Right lobe of liver (tissue), 6 donors: ENCODE data around the gene LRRC47. TPM values are rescaled to one million over a fixed set of nuclear protein-coding genes. Genes with fewer than 3 reads are reported as not detected.

Experiments
- ATAC-seq, 4 donors: fragments of 200-7000 bp; cut with Tn5 transposase; one replicate each; pipeline ENCODE4 v1.9.1; 2020; ENCODE audit warnings: mild to moderate bottlenecking in 4 of 4, moderate library complexity in 4 of 4
- DNase-seq, 3 donors: peaks; one replicate each; pipeline ENCODE4 v3.0.0-alpha.2; 2020
- H3K27ac ChIP-seq, 3 donors: fragments of 200-600 bp; one replicate each; pipeline ENCODE4 v1.8.0; 2022
- H3K27me3 ChIP-seq, 2 donors: fragments of 200-600 bp; one replicate each; pipeline ENCODE4 v1.8.0; 2022
- H3K36me3 ChIP-seq, 4 donors: fragments of 200-600 bp; sonication (generic) in 1 of 4; one replicate each; pipeline versions ENCODE4 v1.5.1 to v1.8.0; 2017 to 2022; ENCODE audit warnings: control low read depth in 1 of 4
- H3K4me1 ChIP-seq, 4 donors: fragments of 200-600 bp; sonication (generic) in 1 of 4; one replicate each; pipeline versions ENCODE4 v1.5.1 to v1.8.0; 2017 to 2022; ENCODE audit warnings: control low read depth in 1 of 4
- H3K4me3 ChIP-seq, 3 donors: fragments of 200-600 bp; one replicate each; pipeline ENCODE4 v1.8.0; 2022
- H3K9me3 ChIP-seq, 4 donors: fragments of 200-600 bp; sonication (generic) in 1 of 4; one replicate each; pipeline versions ENCODE4 v1.5.1 to v1.8.0; 2017 to 2022; ENCODE audit warnings: control low read depth in 1 of 4
- POLR2A ChIP-seq: fragments of 450-650 bp; IDR thresholded peaks from one replicate; pipeline ENCODE4 v1.6.1; 2017; ENCODE audit warnings: antibody characterized with exemption, mild to moderate bottlenecking
- WGBS: methylation state at CpG from one replicate; pipeline ENCODE4 v1.1.6; 2018; ENCODE audit warnings: low coverage, low lambda C conversion rate; ENCODE audit not compliant: insufficient coverage; ENCODE audit errors: missing lambda C conversion rate; 5-methylcytosine and 5-hydroxymethylcytosine counted together
- intact Hi-C, 2 donors: fragments of 100-400 bp; cut with DNase I; formaldehyde crosslinking; loops; one replicate each; pipeline versions ENCODE4 v1.11.2 to v1.14.1; 2022
- total RNA-seq, 6 experiments: library from RNA; depleted of rRNA in 2 of 6; stranded (reverse); fragments of >200 nt in 2 of 6; fragmentation: NEBNext Ultra II Directional in 3 of 6; extraction: Animal tissue kit (Norgen Biotek cat#: 25700) in 3 of 6; gene quantifications; one replicate each; pipeline versions ENCODE4 v1.1.0 to v1.2.4, GENCODE V29; 2016 to 2023
- TF ChIP-seq, protein P1 (sequence below), 4 donors: fragments of 200-600 bp in 3 of 4; fragments of 450-650 bp in 1 of 4; IDR thresholded peaks; one replicate each; pipeline versions ENCODE4 v1.5.1 to v1.8.0; 2016 to 2022; ENCODE audit warnings: antibody characterized with exemption in 4 of 4, mild to moderate bottlenecking in 2 of 4
- donor health status: DM: no; HTN: yes; CAD: no.
- donor health status: DM: no; HTN: no; CAD: no.
- donor health status: DM: no; HTN: no; CAD: no.
- donor health status: DM: no; HTN: yes; CAD: no.
- donor health status: DM: no; HTN: yes; CAD: no.

Gene LRRC47
- total RNA-seq, 6 experiments from 2014 or later, result 22.7 to 32.2 (median 25.8) TPM

DNA sequence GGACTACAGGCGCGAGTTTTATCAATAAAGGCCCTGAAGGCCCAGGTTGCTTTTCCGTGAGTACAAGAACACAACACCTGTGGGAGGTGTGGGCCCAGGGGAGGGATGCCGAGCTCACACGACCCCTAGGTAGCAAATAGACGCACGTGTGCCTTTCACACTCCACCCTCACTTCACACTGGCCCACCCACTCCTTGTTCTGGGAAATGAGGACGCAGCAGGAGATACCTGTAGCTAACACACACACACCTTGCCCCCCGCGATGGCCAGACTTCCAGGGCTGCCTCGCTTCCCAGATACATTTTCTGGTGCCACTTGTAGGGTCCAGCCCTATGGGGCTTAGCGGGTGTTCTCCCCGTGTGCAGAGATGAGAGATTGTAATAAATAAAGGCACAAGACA, 48.4 kb downstream of the LRRC47 start:
- TF ChIP-seq, protein P1, sequence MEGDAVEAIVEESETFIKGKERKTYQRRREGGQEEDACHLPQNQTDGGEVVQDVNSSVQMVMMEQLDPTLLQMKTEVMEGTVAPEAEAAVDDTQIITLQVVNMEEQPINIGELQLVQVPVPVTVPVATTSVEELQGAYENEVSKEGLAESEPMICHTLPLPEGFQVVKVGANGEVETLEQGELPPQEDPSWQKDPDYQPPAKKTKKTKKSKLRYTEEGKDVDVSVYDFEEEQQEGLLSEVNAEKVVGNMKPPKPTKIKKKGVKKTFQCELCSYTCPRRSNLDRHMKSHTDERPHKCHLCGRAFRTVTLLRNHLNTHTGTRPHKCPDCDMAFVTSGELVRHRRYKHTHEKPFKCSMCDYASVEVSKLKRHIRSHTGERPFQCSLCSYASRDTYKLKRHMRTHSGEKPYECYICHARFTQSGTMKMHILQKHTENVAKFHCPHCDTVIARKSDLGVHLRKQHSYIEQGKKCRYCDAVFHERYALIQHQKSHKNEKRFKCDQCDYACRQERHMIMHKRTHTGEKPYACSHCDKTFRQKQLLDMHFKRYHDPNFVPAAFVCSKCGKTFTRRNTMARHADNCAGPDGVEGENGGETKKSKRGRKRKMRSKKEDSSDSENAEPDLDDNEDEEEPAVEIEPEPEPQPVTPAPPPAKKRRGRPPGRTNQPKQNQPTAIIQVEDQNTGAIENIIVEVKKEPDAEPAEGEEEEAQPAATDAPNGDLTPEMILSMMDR (IDR thresholded peaks at IDR 0.05), result no peak
- no peak for TF ChIP-seq POLR2A
- intact Hi-C loops, result no loop called here
- Histone ChIP-seq H3K9me3 (no peaks in the 10 kb centered on the region), H3K4me3 (peak overlapping the region in 1 of 3 donors; percentile 90), H3K27me3 (no peaks in the 10 kb centered on the region), H3K36me3 (no peaks in the 10 kb centered on the region), H3K27ac (no peak overlapping the region), H3K4me1 (peaks cover 0 to 17% (median 0%) of the 10 kb centered on the region in 4 donors)
- no peak for ATAC-seq
- no peak for DNase-seq
- WGBS, result 71% methylated on average over 8 of the region's 13 CpGs

DNA sequence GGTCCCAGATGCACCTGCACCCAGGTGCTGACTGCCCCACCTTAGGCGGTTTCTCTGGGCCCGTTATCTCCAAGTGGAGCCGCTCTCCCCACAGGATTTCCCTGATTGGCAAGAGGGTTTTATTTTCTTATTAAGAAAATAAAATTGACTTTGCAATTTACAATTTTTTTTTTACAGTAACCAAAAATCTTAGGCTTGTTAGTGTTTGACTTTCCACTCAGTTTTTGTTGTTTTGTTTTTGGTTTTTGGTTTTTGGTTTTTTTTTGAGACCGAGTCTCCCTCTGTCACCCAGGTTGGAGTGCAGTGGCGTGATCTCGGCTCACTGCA, 48.8 kb downstream of the LRRC47 start:
- Histone ChIP-seq H3K4me1 (peaks cover 0 to 17% (median 0%) of the 10 kb centered on the region in 4 donors), H3K27me3 (no peaks in the 10 kb centered on the region), H3K4me3 (peak overlapping the region; percentile 82 to 94 (median 90)), H3K9me3 (no peaks in the 10 kb centered on the region), H3K27ac (no peak overlapping the region), H3K36me3 (peaks cover 0 to 3% (median 1%) of the 10 kb centered on the region in 4 donors)
- 30% methylated on average over 5 of the region's 6 CpGs for WGBS
- TF ChIP-seq, protein P1 (IDR thresholded peaks at IDR 0.05), result no peak
- TF ChIP-seq POLR2A, result no peak
- ATAC-seq (no peak), DNase-seq (no peak)
- intact Hi-C loops, result no loop called here

DNA sequence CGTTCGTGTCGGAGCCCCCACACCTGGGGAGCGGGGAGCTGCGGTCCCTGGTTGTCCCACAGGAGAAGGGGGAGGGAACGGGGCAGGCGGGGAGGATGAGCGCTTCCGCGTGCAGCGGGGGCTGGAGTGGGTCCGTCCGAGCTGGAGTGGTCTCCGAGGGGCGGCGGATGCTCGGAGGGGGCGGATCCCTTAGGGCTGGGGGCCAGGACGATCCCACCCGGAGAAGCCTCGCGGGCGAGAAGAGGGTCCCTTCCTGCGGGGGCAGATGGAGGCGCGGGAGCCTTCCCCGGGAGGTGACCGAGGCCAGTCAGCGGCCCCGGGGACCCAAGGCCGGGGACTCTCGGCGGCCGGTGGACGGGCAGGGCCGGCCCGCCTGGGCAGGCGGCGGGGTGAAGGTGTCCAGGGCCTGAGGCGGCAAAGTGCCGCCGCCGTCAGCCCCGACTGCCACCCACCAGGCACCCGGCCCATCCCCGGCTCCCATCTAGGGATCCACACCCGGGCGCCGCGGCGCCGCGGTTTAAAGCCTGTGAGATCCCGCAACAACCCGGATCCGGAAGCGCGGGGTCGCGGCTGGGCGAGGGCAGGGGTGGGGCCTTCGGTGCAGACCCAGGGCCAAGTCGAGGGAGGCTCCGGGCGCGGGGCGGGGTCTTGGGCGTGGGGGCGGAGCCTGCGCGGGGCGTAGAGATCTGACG, 49.3 kb downstream of the LRRC47 start:
- DNase-seq (peak; percentile 92 to 94 (median 93)), ATAC-seq (peak; percentile 99)
- WGBS, result no CpG with 5 or more reads among the region's 73 CpGs
- peak overlapping the region; percentile 82 to 94 (median 90) for H3K4me3 ChIP-seq
- H3K27ac ChIP-seq, result no peak overlapping the region
- peaks cover 0 to 7% (median 3%) of the 10 kb centered on the region in 4 donors for H3K36me3 ChIP-seq
- no peaks in the 10 kb centered on the region for H3K9me3 ChIP-seq
- intact Hi-C loops, result no loop called here
- H3K27me3 ChIP-seq, result no peaks in the 10 kb centered on the region
- TF ChIP-seq POLR2A, result no peak
- TF ChIP-seq, protein P1 (IDR thresholded peaks at IDR 0.05), result no peak
- peaks cover 0 to 17% (median 0%) of the 10 kb centered on the region in 4 donors for H3K4me1 ChIP-seq

DNA sequence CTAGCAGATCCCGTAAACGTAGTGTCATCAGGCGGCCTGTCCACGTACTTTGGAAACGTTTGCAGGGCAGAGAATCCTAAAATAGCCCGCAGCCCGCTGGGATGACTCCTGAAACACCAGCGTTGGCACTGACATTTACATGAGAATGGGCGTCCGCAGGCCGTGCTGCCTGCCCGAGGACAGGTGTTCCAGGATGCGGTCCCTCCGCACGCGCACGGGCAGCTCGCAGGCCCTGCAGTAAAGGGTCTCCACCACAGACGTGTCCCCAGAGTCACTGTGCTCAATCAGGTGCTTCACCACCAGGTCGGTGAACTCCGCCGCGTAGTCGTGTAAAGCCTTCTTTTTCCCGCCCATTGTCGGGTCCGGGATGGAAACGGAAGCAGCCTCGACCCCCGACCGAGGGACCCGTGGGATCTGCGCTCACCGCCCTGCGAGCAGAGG, 49.9 kb downstream of the LRRC47 start:
- WGBS, result 4% methylated on average over 5 of the region's 35 CpGs
- TF ChIP-seq POLR2A, result no peak
- TF ChIP-seq, protein P1 (IDR thresholded peaks at IDR 0.05), result no peak
- intact Hi-C loops, result no loop called here
- H3K4me3 ChIP-seq, result peak overlapping the region; percentile 82 to 94 (median 90)
- H3K4me1 ChIP-seq, result peaks cover 0 to 17% (median 0%) of the 10 kb centered on the region in 4 donors
- no peaks in the 10 kb centered on the region for H3K9me3 ChIP-seq
- ATAC-seq, result no peak
- no peak overlapping the region for H3K27ac ChIP-seq
- H3K36me3 ChIP-seq, result peaks cover 0 to 11% (median 3%) of the 10 kb centered on the region in 4 donors
- no peaks in the 10 kb centered on the region for H3K27me3 ChIP-seq
- DNase-seq, result peak in 1 of 3 donors; percentile 18
